ENCODE measurements around the gene RFTN1. TPM values are rescaled to one million over a fixed set of nuclear protein-coding genes. Genes with fewer than 3 reads are reported as not detected.

The RFTN1 gene
- total RNA-seq, 1 donor from 2014 or later, result 0.92 TPM

- DNase-seq (ENCODE audit: low spot score), result no peak
- Histone ChIP-seq H3K4me3 (no peak overlapping the region), H3K79me2 (ENCODE audit: low read depth) (no peaks in the 10 kb centered on the region), H3F3A (ENCODE audit: low read depth) (no peaks in the 10 kb centered on the region), H3K9me3 (ENCODE audit: low read depth) (no peaks in the 10 kb centered on the region), H3K27me3 (no peaks in the 10 kb centered on the region), H3K9ac (no peak overlapping the region), H3K4me2 (no peak overlapping the region), H3K27ac (no peak overlapping the region), H2AFZ (replicated peaks) (no peak overlapping the region), H4K20me1 (ENCODE audit: low read depth) (no peaks in the 10 kb centered on the region), H3K4me1 (peaks cover 3% of the 10 kb centered on the region), H3K36me3 (no peaks in the 10 kb centered on the region)
- peaks cover 21% of the 10 kb centered on the region for H3K4me1 Mint-ChIP-seq
- peaks cover 18% of the 10 kb centered on the region for H3K36me3 Mint-ChIP-seq
- H3K9me3 Mint-ChIP-seq, result peaks cover 2% of the 10 kb centered on the region
- H3K27me3 Mint-ChIP-seq (ENCODE audit: insufficient read depth, low read depth), result peaks cover 2% of the 10 kb centered on the region
- H3K27ac Mint-ChIP-seq, result no peak overlapping the region
- H3K4me3 Mint-ChIP-seq, result no peak overlapping the region
- no peak for TF ChIP-seq CTCF (IDR thresholded peaks at IDR 0.05)
- no peak for TF ChIP-seq EZH2phosphoT487 (IDR thresholded peaks at IDR 0.05)
- no peak for TF ChIP-seq EZH2 (IDR thresholded peaks at IDR 0.05)
These were observed 170.4 kb downstream of the RFTN1 start for GRCh38 chr3:16343101-16343500.

GRCh38 chr3:16338999-16339398, 174.5 kb downstream of the RFTN1 start:
- H3K4me2 ChIP-seq, result no peak overlapping the region
- Mint-ChIP-seq H3K4me3 (no peak overlapping the region), H3K27me3 (ENCODE audit: insufficient read depth, low read depth) (peaks cover 3% of the 10 kb centered on the region), H3K27ac (no peak overlapping the region), H3K4me1 (peaks cover 37% of the 10 kb centered on the region), H3K36me3 (peaks cover 17% of the 10 kb centered on the region), H3K9me3 (peaks cover 2% of the 10 kb centered on the region)
- H3K36me3 ChIP-seq, result no peaks in the 10 kb centered on the region
- H3F3A ChIP-seq (ENCODE audit: low read depth), result no peaks in the 10 kb centered on the region
- no peaks in the 10 kb centered on the region for H3K79me2 ChIP-seq (ENCODE audit: low read depth)
- H3K4me1 ChIP-seq, result peaks cover 8% of the 10 kb centered on the region
- no peak overlapping the region for H2AFZ ChIP-seq (replicated peaks)
- no peak for TF ChIP-seq CTCF (IDR thresholded peaks at IDR 0.05)
- no peak for TF ChIP-seq EZH2phosphoT487 (IDR thresholded peaks at IDR 0.05)
- no peak for TF ChIP-seq EZH2 (IDR thresholded peaks at IDR 0.05)
- no peak overlapping the region for H3K9ac ChIP-seq
- no peaks in the 10 kb centered on the region for H3K9me3 ChIP-seq (ENCODE audit: low read depth)
- H4K20me1 ChIP-seq (ENCODE audit: low read depth), result no peaks in the 10 kb centered on the region
- DNase-seq (ENCODE audit: low spot score), result no peak
- no peak overlapping the region for H3K4me3 ChIP-seq
- H3K27me3 ChIP-seq, result no peaks in the 10 kb centered on the region
- no peak overlapping the region for H3K27ac ChIP-seq

DNA sequence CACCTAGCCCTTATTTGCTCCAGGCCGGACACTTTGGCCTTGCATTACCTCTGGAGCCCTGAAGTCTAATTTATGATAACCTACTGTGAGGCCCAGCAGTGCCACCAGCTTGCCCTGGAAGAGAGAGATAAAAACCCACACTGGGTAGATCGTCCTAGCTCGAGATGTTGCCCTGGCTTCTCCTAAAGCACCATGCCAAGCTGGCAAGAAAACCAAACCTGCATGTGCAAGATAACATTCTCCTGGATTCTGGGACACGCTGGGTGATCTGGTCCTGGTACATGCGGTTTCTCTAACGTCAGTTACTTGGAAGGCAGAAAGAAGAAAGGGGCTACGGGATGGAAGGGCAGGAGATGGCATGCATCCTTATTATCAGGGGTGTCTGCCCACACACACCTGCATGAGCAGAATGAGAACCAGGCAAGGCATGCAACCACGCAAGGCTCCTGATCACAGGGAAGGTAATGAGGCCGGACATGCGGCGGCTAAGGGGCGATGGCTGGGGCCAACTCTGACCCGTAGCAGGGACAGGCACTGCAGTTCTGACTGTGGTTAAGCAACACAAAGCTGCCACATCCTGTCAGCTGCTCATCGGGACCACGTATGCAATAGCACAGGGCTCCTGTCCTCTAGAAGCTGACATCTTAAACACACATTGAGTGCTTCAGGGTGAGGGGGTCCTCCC, 175.5 kb downstream of the RFTN1 start:
- Mint-ChIP-seq H3K4me1 (peaks cover 37% of the 10 kb centered on the region), H3K27ac (peak overlapping the region; percentile 21), H3K9me3 (peaks cover 5% of the 10 kb centered on the region), H3K27me3 (ENCODE audit: insufficient read depth, low read depth) (peaks cover 3% of the 10 kb centered on the region), H3K4me3 (no peak overlapping the region), H3K36me3 (peaks cover 15% of the 10 kb centered on the region)
- Histone ChIP-seq H3K9me3 (ENCODE audit: low read depth) (no peaks in the 10 kb centered on the region), H4K20me1 (ENCODE audit: low read depth) (no peaks in the 10 kb centered on the region), H3K4me2 (no peak overlapping the region), H3K36me3 (no peaks in the 10 kb centered on the region), H3K27ac (no peak overlapping the region), H3K9ac (no peak overlapping the region), H3F3A (ENCODE audit: low read depth) (no peaks in the 10 kb centered on the region), H2AFZ (replicated peaks) (no peak overlapping the region), H3K4me3 (no peak overlapping the region), H3K79me2 (ENCODE audit: low read depth) (no peaks in the 10 kb centered on the region), H3K27me3 (no peaks in the 10 kb centered on the region), H3K4me1 (peaks cover 8% of the 10 kb centered on the region)
- no peak for DNase-seq (ENCODE audit: low spot score)
- TF ChIP-seq CTCF (IDR thresholded peaks at IDR 0.05) (no peak), EZH2 (IDR thresholded peaks at IDR 0.05) (no peak), EZH2phosphoT487 (IDR thresholded peaks at IDR 0.05) (no peak)
